ENCODE data around the gene PDZD2. TPM values are rescaled to one million over a fixed set of nuclear protein-coding genes. Genes with fewer than 3 reads are reported as not detected.
A peak's percentile ranks its signal among the peaks of the same experiment; 100 is the strongest.

PDZD2 gene
- total RNA-seq, 2 experiments from 2014 or later, result 0.42 TPM; not detected in 1

DNA sequence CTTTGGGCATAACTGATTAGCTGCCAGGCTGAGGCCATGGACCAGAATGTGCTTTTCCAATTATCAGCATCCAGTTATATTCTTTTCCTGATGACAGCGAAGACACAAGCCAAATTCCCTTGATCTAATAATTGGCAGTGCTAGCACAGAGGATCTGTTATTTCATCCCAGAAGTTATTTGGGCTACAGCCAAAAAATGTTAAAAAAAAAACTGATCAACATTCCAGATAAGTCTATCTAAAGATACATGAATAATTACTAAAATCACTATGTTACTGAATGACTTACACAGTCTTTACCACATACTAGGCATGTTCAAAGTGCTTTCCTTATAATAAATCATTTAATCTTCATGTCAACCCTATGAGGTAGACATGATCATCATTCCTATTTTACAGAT is 13.5 kb upstream of the PDZD2 start:
- H3K36me3 Mint-ChIP-seq, result no peaks in the 10 kb centered on the region

DNA sequence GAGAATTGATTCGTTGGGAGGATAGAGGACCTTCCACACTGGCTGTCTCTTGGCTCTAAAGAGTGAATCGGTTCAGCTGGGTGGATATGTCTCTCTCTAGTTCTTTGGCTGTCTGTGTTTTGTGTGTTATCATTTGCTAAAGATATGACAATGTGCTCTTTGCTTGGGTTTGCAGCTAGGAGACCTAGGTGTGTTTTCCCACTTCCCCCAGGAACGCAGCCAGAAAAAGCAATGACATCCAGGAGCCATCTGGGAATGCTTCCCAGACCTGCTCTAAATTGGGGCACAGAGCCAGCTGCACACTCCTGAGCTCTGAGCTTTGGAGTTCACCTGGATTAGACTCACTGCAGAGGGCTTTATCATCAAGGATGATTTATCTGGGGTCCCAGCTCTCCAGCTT is 12.8 kb upstream of the PDZD2 start:
- peaks cover 2% of the 10 kb centered on the region for H3K4me1 Mint-ChIP-seq
- H3K27ac Mint-ChIP-seq, result no peak overlapping the region
- no peak for DNase-seq
- no peaks in the 10 kb centered on the region for H3K9me3 Mint-ChIP-seq
- H3K36me3 Mint-ChIP-seq, result no peaks in the 10 kb centered on the region
- H3K27me3 Mint-ChIP-seq, result peaks cover 9% of the 10 kb centered on the region
- H3K4me3 Mint-ChIP-seq, result no peak overlapping the region

More for the DNA sequence above, 13.5 kb upstream of the PDZD2 start:
- Mint-ChIP-seq H3K9me3 (no peaks in the 10 kb centered on the region), H3K27me3 (peaks cover 10% of the 10 kb centered on the region), H3K4me3 (no peak overlapping the region), H3K27ac (no peak overlapping the region), H3K4me1 (peaks cover 2% of the 10 kb centered on the region)
- DNase-seq, result no peak

DNA sequence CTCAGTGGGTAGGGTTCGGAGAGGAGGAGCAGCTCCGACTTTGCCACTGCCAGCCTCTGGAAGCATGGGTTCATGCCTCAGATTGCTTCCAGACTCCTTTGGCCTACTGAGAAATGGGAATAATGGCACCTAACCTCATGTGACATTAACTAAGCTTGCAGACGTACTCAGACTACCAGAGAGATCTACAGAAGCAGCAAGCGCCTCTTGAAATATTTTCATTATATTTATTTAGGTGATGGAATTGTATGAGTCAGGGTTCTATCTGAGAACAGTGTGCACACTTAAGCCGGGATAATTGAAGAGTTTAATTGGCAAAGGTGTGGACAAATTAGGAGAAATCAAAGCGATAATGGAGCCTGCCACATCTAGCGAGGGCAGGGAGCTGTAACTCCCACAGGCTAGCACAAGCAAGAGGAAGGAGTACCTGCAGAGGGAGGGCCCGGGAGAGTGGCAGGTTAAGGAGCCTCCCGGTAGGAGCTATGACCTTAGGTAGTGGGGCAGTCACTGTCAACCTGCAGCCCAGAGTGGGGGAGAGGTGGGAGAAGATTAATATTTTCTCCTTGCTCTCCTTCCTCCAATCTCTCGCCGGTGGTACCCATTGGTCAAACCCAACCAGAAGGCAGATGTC is 12.2 kb upstream of the PDZD2 start:
- H3K4me1 Mint-ChIP-seq, result peaks cover 2% of the 10 kb centered on the region

DNA sequence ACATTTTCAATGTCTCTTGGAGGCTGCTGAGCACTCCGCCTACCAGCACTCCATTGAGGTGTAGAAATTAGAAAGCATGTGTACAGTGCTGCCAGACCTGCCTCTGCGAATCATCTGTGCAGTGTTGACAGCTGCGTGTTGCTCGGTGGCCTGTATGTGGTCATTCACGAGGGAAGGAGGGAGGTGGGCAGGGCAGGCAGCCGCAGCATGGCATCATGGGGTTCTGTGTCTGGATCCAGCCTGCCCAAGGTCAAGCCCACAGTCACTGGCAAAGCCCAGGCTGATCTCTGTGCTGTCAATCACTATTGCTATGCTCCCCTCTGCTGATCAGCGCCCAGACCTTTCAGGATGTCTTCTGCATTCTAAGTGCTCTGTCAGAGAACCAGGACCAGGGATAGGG is 8.0 kb upstream of the PDZD2 start:
- no peaks in the 10 kb centered on the region for H3K9me3 Mint-ChIP-seq
- H3K27ac Mint-ChIP-seq, result no peak overlapping the region
- no peaks in the 10 kb centered on the region for H3K36me3 Mint-ChIP-seq
- no peaks in the 10 kb centered on the region for H3K4me1 Mint-ChIP-seq
- peaks cover 27% of the 10 kb centered on the region for H3K27me3 Mint-ChIP-seq
- DNase-seq, result no peak
- H3K4me3 Mint-ChIP-seq, result no peak overlapping the region

More for the DNA sequence above, 12.2 kb upstream of the PDZD2 start:
- no peaks in the 10 kb centered on the region for H3K9me3 Mint-ChIP-seq
- H3K36me3 Mint-ChIP-seq, result no peaks in the 10 kb centered on the region
- DNase-seq, result no peak
- no peak overlapping the region for H3K27ac Mint-ChIP-seq
- H3K4me3 Mint-ChIP-seq, result no peak overlapping the region
- H3K27me3 Mint-ChIP-seq, result peaks cover 9% of the 10 kb centered on the region

DNA sequence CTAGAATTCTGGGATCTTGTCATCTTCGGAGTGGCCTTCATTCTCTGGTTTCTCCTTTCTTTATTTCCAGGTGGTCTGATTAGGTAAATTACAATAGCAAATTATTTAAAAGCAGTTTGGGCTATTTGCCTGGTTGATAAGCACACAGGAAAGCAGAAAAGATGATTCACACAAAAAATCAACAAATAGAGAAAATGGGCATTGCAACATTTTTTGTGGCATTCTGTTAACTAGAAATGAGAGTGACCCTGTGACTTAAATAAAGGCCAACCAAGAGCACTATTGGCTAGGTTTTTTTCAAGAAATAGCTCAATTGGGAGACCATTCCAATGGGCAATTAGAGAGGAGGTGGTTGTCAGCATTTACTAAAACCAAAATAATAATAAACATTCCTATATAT is 6.5 kb upstream of the PDZD2 start:
- Mint-ChIP-seq H3K27ac (no peak overlapping the region), H3K4me1 (peaks cover 3% of the 10 kb centered on the region), H3K9me3 (no peaks in the 10 kb centered on the region), H3K27me3 (peaks cover 26% of the 10 kb centered on the region), H3K36me3 (no peaks in the 10 kb centered on the region), H3K4me3 (no peak overlapping the region)
- no peak for DNase-seq

DNA sequence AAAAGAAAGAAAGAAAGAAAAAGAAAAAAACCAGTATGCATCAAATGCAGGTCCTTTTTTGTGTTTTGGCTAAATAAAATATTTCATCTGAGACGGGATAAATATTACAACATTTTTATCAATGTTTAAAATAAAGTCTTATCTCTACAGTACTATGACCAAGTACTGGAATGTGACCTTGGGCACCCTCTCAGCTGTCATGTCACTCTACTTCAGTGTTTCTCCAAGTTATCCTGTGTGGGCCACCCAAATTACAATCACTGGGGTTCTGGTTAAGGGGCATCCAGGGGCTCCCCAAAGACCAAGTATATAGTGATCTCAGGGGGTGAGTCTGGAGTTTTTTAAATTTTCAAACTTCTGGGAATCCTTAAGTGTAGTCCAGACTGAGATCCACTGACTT is 3.5 kb upstream of the PDZD2 start:
- Mint-ChIP-seq H3K36me3 (no peaks in the 10 kb centered on the region), H3K9me3 (no peaks in the 10 kb centered on the region), H3K27me3 (peaks cover 43% of the 10 kb centered on the region), H3K27ac (no peak overlapping the region), H3K4me1 (peaks cover 8% of the 10 kb centered on the region), H3K4me3 (no peak overlapping the region)
- DNase-seq, result no peak

DNA sequence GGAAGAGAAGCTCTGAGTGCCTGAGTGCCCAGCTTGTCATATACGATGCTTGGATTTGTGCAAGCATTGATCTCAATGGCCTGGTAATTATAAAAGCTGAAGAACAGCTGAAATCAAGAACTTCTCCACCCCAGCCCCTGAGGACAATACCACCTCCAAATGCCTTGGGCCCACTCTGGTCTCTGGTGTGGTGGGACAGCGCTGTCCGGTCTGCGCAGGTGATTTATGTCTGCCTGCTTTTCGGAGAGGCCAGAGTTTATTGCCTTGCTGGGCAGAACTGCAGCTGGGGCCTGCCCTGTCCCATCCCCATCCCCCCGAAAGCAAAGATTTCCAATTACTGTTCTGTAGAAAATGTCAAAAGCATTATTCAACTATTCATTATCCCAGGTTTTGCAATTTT is 1.1 kb upstream of the PDZD2 start:
- no peak overlapping the region for H3K27ac Mint-ChIP-seq
- no peak overlapping the region for H3K4me3 Mint-ChIP-seq
- H3K27me3 Mint-ChIP-seq, result peaks cover 40% of the 10 kb centered on the region
- no peaks in the 10 kb centered on the region for H3K9me3 Mint-ChIP-seq
- no peaks in the 10 kb centered on the region for H3K36me3 Mint-ChIP-seq
- no peak for DNase-seq
- H3K4me1 Mint-ChIP-seq, result peaks cover 8% of the 10 kb centered on the region

DNA sequence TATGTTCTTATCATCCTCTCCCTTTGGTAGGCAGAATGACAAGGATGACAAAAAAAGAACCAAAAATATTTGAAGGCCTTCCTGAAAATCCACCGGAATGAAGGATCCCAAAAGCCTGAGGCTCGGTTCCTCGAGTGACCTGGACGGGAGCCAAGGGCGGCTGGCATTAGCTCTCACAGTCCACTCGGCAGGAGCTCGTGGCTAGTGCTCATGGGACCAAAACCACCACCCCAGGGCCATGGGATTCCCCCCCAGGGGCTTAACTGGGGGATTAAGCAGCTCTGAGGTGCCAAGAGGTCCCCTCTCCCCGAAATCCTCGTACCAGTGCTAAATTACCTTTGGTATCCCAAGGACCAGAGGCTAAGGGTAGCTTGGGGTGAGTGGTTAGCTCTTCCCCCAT is 586 bp upstream of the PDZD2 start:
- Mint-ChIP-seq H3K4me3 (peak overlapping the region; percentile 80), H3K36me3 (no peaks in the 10 kb centered on the region), H3K9me3 (no peaks in the 10 kb centered on the region), H3K4me1 (peaks cover 8% of the 10 kb centered on the region), H3K27ac (no peak overlapping the region), H3K27me3 (peaks cover 36% of the 10 kb centered on the region)
- DNase-seq, result peak; percentile 4

DNA sequence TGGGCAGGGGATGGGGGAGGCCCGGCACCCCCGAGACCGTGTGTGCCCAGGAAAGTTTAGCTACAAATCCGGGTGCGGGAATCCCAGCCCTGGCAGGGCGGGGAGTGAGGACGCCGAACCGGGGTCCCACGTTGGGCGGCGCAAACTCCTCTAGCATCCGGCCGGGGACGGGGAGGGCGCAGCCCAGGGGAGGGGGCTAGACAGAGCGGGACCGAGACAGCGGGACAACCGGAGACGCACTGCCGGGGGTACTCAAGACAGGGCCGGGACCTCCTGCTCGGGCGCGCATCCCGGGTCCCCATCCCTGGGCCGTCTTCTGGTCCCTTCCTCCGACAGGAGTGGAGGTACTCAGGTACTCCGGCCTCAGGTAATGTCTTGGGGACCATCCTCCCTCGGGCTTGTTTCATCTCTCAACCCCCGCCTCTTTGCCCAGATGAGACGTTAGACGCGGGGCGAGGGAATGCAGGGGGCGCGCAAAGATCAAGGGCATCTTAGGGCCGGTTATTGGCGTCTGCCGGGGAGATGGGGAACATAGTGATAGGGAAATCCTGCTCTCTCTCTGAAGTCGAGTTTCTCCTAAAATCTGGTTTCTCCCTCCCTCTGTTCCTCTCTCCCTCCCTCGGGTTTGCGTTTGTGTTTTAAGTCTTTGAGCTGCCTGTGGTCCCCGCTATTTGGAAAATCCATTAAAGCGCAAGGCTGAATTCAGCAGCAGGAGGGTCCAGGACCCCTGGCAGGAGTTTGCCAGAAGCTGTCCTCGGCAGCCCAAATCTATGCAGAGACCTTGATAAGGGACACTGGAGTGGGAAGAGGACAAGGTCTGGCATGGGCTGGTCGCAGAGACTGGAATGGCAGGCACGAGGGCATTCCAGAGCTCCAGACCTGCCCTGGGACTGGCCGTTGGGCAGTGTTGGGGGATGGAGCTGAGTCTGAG is 815 bp downstream of the PDZD2 start:
- no peaks in the 10 kb centered on the region for H3K36me3 Mint-ChIP-seq

DNA sequence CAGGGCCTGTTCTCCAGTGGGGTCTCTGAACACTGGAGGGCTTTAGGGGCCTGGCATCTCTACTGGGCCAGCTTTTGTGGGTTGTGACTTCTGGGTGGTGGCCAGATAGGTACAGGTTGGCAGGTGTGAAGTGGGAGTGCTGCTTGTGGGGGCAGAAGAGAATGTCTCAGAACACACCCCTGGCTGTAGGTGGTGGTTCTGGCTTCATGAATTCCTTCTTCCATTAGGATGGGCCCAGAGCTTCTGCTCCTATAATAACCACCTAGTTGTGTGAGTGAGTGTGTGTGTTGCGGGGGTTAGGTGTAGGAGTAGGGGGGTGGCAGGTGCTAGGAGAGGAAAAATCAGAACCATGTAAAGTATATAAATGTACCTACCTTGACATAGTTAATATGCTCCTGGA is 1.6 kb downstream of the PDZD2 start:
- H3K4me1 Mint-ChIP-seq, result peaks cover 8% of the 10 kb centered on the region
- H3K36me3 Mint-ChIP-seq, result no peaks in the 10 kb centered on the region
- no peak overlapping the region for H3K4me3 Mint-ChIP-seq
- peaks cover 27% of the 10 kb centered on the region for H3K27me3 Mint-ChIP-seq
- no peaks in the 10 kb centered on the region for H3K9me3 Mint-ChIP-seq
- H3K27ac Mint-ChIP-seq, result no peak overlapping the region
- no peak for DNase-seq

More for the DNA sequence above, 815 bp downstream of the PDZD2 start:
- peak; percentile 3 for DNase-seq
- Mint-ChIP-seq H3K27me3 (peaks cover 28% of the 10 kb centered on the region), H3K4me3 (peak overlapping the region; percentile 35), H3K9me3 (no peaks in the 10 kb centered on the region), H3K27ac (no peak overlapping the region), H3K4me1 (peaks cover 8% of the 10 kb centered on the region)

DNA sequence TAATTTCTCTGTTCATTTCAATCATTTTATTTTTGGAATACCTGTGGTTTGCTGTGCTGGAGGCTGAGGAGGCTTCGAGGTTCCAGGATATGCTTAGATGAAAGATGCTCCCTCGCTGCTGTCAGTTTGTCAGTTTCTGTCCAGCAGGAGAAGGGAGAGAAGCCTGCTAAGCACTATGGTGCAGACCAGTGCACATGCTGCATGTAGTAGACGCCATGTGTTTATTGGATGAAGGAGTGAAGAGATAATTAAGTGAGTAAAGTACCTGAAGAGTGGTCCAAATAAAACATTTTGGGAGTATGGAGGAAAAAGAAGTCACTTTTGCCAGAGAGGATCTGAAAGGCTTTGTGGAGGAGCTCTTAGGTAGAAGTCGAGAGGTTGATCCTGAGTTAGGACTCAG is 2.1 kb downstream of the PDZD2 start:
- Mint-ChIP-seq H3K27me3 (peaks cover 25% of the 10 kb centered on the region), H3K4me3 (no peak overlapping the region), H3K27ac (no peak overlapping the region), H3K4me1 (peaks cover 8% of the 10 kb centered on the region), H3K36me3 (no peaks in the 10 kb centered on the region), H3K9me3 (no peaks in the 10 kb centered on the region)
- DNase-seq, result no peak

DNA sequence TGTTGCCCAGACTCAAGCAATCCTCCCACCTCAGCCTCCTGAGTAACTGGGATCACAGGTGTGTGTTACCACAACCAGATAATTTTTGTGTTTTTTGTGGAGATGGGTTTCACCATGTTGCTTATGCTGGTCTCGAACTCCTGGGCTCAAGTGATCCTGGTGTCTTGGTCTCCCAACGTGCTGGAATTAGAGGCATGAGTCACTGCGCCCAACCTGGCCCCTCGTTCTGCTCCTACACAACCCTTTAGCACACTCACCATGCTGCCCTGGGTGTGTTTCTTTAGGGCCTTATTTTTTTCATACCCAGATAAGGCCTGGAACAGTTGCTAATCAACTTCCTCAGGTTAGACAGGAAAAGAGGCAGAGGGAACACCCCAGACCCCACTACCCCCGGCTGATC is 2.6 kb downstream of the PDZD2 start:
- Mint-ChIP-seq H3K27me3 (peaks cover 23% of the 10 kb centered on the region), H3K4me1 (peaks cover 8% of the 10 kb centered on the region), H3K27ac (no peak overlapping the region), H3K4me3 (no peak overlapping the region), H3K9me3 (no peaks in the 10 kb centered on the region), H3K36me3 (no peaks in the 10 kb centered on the region)
- no peak for DNase-seq

DNA sequence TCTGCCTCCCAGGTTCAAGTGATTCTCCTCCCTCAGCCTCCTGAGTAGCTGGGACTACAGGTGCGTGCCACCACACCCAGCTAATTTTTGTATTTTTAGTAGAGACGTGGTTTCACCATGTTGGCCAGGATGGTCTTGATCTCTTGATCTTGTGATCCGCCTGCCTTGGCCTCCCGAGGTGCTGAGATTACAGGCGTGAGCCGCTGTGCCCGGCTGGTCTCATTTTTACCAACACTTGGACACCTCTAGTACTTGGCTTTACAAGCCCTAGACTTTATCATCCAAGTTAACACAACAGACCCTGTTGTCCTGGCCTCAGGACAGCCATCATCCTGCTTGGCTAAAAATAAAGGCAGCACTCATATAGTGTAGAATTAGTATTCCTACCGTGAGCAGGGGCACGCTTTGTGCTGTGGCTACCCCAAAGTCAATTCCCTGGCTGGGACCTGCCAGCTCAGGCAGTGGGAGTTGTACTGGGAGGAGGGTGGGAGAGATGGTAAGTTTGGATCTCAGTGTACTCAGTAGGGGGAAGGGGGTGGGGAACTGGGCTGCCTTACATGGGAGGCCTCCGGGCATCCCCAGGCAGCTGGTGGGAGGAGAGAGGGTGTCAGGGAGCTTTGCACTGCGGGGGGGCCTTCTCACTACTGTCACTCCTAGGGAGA is 6.6 kb downstream of the PDZD2 start:
- Mint-ChIP-seq H3K9me3 (no peaks in the 10 kb centered on the region), H3K4me3 (no peak overlapping the region), H3K4me1 (no peaks in the 10 kb centered on the region), H3K27me3 (peaks cover under 1% of the 10 kb centered on the region), H3K27ac (no peak overlapping the region), H3K36me3 (no peaks in the 10 kb centered on the region)
- DNase-seq, result no peak

DNA sequence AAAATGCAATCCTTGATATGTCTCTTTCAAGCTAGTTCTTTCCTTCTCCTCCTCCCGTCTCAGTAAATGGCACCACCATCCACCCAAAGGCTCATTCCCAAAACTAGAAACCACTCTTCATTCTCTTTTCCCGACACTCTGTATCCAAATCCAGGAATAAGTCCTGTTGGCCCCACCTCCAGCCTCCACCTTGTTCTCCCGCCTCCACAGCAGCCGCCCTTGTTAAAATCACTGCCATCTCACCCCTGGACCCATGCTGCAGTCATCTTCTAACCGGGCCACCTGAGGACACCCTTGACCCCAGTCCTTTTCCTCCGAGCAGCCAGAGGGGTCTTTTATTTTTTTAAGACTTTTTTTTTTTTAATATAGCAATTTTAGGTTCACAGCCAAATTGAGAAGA is 9.4 kb downstream of the PDZD2 start:
- Mint-ChIP-seq H3K4me3 (no peak overlapping the region), H3K9me3 (no peaks in the 10 kb centered on the region), H3K27me3 (no peaks in the 10 kb centered on the region), H3K4me1 (no peaks in the 10 kb centered on the region), H3K36me3 (no peaks in the 10 kb centered on the region), H3K27ac (no peak overlapping the region)
- DNase-seq, result no peak

DNA sequence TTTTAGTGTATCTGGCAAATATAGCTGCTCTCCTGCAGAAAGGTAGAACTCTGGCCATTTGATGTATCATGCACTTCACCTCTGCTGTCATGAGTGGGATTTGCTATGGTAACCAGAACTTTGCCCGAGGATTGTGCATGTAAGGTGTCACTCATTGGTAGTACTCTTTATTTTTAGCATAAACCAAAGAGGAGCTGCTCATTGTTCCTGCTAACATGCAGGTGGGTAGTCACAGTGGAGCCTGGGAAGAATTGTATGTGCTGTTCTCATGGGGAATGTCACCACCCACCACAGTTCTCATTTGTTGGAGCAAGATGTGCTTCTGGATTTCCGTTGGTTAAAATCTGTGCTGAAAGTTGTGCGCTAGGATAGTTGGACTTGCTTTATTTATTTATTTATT is 12.3 kb downstream of the PDZD2 start:
- H3K4me1 Mint-ChIP-seq, result no peaks in the 10 kb centered on the region
- H3K27me3 Mint-ChIP-seq, result peaks cover 7% of the 10 kb centered on the region
- H3K27ac Mint-ChIP-seq, result no peak overlapping the region
- H3K9me3 Mint-ChIP-seq, result no peaks in the 10 kb centered on the region
- no peak overlapping the region for H3K4me3 Mint-ChIP-seq
- H3K36me3 Mint-ChIP-seq, result no peaks in the 10 kb centered on the region
- no peak for DNase-seq
